ENCODE data around the gene MRPS12.

The MRPS12 gene

DNA sequence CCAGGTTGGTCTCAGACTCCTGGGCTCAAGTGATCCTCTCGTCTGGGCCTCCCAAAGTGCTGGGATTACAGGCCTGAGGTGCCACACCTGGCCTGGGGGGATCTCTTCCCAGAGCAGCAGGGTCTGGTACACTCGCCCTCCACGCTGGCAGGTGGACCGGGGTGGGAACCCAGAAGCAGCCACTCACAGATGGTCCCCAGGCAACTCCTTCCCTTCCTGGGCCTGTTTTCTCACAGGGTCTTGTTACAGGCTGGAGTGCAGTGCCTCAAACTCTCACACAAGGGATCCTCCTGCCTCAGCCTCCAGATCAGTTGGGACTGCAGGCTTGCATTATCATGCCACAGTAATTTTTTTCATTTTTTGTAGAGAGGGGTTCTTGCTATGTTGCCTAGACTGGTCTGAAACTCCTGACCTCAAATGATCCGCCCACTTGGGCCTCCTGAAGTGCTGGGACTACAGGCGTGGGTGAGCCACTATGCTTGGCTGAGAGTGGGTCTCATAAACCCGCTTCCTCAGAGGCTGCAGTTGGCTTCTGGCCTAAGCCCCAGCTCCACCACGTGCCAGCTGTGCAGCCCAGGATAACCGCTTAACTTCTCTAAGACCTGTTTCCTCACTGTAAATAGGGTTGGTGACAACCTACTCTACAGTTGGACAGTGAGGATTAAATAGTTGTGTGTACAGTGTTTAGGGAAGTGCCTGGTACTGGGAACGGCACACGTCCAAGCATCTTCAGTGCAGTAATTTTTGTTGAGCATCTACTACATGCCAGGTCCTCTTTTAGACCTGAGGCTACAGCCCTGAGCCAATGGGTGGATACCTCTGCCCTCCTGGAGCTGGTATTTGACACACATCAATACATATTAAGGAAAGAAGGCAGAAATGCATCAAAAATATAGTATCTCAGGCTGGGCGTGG is 17.9 kb upstream of the MRPS12 start:
- DNase-seq: no peak
- Histone ChIP-seq H3K79me2 (ENCODE audit: low read length) (no peaks in the 10 kb centered on the region), H3K9me2 (replicated peaks; ENCODE audit: insufficient read depth, low read length) (no peaks in the 10 kb centered on the region), H3F3A (ENCODE audit: insufficient read depth, low read length) (no peaks in the 10 kb centered on the region), H3K36me3 (replicated peaks; ENCODE audit: insufficient read depth, low read length) (no peaks in the 10 kb centered on the region), H3K9me3 (replicated peaks; ENCODE audit: insufficient read depth, low read length) (no peaks in the 10 kb centered on the region), H4K20me1 (ENCODE audit: insufficient read depth, low read length) (no peaks in the 10 kb centered on the region), H3K9ac (ENCODE audit: low read length) (no peak overlapping the region), H3K4me1 (ENCODE audit: low read length) (no peaks in the 10 kb centered on the region), H2AFZ (ENCODE audit: low read length) (no peak overlapping the region), H3K27me3 (replicated peaks; ENCODE audit: insufficient read depth, low read length) (no peaks in the 10 kb centered on the region), H3K4me3 (ENCODE audit: low read length) (no peak overlapping the region), H3K4me2 (ENCODE audit: low read depth, low read length) (no peak overlapping the region), H3K27ac (ENCODE audit: low read length) (no peak overlapping the region)
- TF ChIP-seq EZH2phosphoT487 (IDR thresholded peaks at IDR 0.05; ENCODE audit: low read length) (no peak), EZH2 (optimal IDR thresholded peaks at IDR 0.05; ENCODE audit: low read depth, low read length) (no peak)
- TF ChIP-seq, protein P1, sequence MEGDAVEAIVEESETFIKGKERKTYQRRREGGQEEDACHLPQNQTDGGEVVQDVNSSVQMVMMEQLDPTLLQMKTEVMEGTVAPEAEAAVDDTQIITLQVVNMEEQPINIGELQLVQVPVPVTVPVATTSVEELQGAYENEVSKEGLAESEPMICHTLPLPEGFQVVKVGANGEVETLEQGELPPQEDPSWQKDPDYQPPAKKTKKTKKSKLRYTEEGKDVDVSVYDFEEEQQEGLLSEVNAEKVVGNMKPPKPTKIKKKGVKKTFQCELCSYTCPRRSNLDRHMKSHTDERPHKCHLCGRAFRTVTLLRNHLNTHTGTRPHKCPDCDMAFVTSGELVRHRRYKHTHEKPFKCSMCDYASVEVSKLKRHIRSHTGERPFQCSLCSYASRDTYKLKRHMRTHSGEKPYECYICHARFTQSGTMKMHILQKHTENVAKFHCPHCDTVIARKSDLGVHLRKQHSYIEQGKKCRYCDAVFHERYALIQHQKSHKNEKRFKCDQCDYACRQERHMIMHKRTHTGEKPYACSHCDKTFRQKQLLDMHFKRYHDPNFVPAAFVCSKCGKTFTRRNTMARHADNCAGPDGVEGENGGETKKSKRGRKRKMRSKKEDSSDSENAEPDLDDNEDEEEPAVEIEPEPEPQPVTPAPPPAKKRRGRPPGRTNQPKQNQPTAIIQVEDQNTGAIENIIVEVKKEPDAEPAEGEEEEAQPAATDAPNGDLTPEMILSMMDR (IDR thresholded peaks at IDR 0.05; ENCODE audit: low read length): no peak

DNA sequence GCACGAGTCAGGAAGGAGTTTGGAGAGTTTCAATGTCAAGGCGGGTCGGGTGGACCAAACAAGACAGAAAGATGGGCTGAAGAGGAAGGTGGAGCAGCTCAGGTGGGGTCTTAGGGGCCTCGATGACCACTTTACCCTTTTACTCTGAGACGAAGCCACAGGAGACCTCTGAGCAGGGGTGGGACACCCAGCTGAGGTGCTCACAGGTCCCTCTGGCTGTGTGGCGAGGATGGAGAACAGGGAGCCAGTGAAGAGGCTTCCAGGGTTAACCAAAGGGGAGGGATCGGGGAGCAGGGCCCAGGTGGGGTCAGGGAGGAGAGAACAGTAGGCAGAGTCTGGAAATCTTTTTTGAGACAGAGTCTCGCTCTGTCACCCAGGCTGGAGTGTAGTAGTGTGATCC is 16.8 kb upstream of the MRPS12 start:
- H3K36me3 ChIP-seq (replicated peaks; ENCODE audit: insufficient read depth, low read length): no peaks in the 10 kb centered on the region
- no peaks in the 10 kb centered on the region for H3K27me3 ChIP-seq (replicated peaks; ENCODE audit: insufficient read depth, low read length)
- H3K9me2 ChIP-seq (replicated peaks; ENCODE audit: insufficient read depth, low read length): no peaks in the 10 kb centered on the region
- H3K79me2 ChIP-seq (ENCODE audit: low read length): no peaks in the 10 kb centered on the region
- H3F3A ChIP-seq (ENCODE audit: insufficient read depth, low read length): no peaks in the 10 kb centered on the region
- no peak for DNase-seq
- H3K4me2 ChIP-seq (ENCODE audit: low read depth, low read length): no peak overlapping the region
- H3K9me3 ChIP-seq (replicated peaks; ENCODE audit: insufficient read depth, low read length): no peaks in the 10 kb centered on the region
- no peak overlapping the region for H3K27ac ChIP-seq (ENCODE audit: low read length)
- TF ChIP-seq, protein P1 (IDR thresholded peaks at IDR 0.05; ENCODE audit: low read length): no peak
- TF ChIP-seq EZH2phosphoT487 (IDR thresholded peaks at IDR 0.05; ENCODE audit: low read length) (no peak), EZH2 (optimal IDR thresholded peaks at IDR 0.05; ENCODE audit: low read depth, low read length) (no peak)
- no peak overlapping the region for H3K4me3 ChIP-seq (ENCODE audit: low read length)
- no peaks in the 10 kb centered on the region for H4K20me1 ChIP-seq (ENCODE audit: insufficient read depth, low read length)
- no peaks in the 10 kb centered on the region for H3K4me1 ChIP-seq (ENCODE audit: low read length)
- no peak overlapping the region for H3K9ac ChIP-seq (ENCODE audit: low read length)
- H2AFZ ChIP-seq (ENCODE audit: low read length): no peak overlapping the region

DNA sequence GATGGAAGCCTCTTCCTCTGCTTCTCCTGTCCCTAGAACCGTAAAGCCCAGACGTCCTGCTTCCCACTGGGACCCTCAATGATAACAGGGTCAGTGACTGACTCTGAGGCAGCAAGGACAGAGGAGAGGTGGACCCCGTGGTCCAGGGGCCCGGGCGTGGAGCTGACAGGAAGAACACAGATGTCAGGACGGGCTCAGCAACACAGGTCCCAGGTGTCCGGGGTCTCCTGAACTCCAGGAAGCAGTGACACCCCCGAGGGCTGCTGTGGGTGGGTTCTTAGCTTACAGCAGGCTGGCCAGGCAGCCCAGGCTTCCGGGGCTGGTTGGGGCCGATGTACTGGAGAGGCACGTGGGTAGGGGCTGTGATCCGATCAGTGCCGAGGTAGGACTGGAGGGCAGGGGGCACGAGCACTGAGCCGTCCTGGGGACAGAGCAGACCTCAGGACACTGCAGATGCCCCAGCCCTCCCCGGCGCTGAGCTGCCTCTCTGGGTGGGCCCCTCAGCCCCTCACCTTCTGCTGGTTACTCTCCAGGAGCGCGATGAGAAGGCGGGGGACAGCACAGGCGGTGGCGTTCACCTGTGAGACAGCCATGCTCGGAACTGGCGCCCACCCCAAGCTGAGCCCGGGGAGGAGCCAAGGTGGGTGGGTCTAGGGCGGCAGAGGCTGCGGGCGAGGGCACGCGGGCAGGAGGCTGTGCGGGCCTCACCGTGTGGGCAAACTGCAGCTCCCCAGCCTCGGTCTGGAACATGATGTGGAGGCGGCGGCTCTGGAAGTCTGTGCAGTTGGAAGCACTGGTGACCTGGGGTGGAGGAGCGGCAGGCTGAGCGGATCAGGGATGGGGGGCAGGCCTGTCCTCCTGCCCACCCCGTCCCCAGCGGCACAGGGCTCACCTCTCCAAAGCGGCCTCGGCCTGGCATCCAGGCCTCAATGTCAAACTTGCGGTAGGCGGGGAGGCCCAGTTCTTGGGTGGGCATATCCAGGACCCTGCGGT is 15.1 kb upstream of the MRPS12 start:
- Histone ChIP-seq H2AFZ (ENCODE audit: low read length) (no peak overlapping the region), H3K4me3 (ENCODE audit: low read length) (no peak overlapping the region), H4K20me1 (ENCODE audit: insufficient read depth, low read length) (no peaks in the 10 kb centered on the region), H3K9me2 (replicated peaks; ENCODE audit: insufficient read depth, low read length) (no peaks in the 10 kb centered on the region), H3F3A (ENCODE audit: insufficient read depth, low read length) (no peaks in the 10 kb centered on the region), H3K79me2 (ENCODE audit: low read length) (no peaks in the 10 kb centered on the region), H3K27ac (ENCODE audit: low read length) (no peak overlapping the region), H3K4me2 (ENCODE audit: low read depth, low read length) (no peak overlapping the region), H3K9me3 (replicated peaks; ENCODE audit: insufficient read depth, low read length) (no peaks in the 10 kb centered on the region), H3K27me3 (replicated peaks; ENCODE audit: insufficient read depth, low read length) (no peaks in the 10 kb centered on the region), H3K36me3 (replicated peaks; ENCODE audit: insufficient read depth, low read length) (no peaks in the 10 kb centered on the region), H3K9ac (ENCODE audit: low read length) (no peak overlapping the region), H3K4me1 (ENCODE audit: low read length) (no peaks in the 10 kb centered on the region)
- no peak for DNase-seq
- TF ChIP-seq EZH2phosphoT487 (IDR thresholded peaks at IDR 0.05; ENCODE audit: low read length): no peak
- TF ChIP-seq, protein P1 (IDR thresholded peaks at IDR 0.05; ENCODE audit: low read length): no peak
- TF ChIP-seq EZH2 (optimal IDR thresholded peaks at IDR 0.05; ENCODE audit: low read depth, low read length): no peak

Measured in MM.1S (cell line).